Measurements from ENCODE around the gene EXOC2.
"Not testable (repeated sequence)": the region's sequence is repeated elsewhere in the genome, so short reads cannot be mapped to it uniquely, and the experiment has no call there.

Gene EXOC2

DNA sequence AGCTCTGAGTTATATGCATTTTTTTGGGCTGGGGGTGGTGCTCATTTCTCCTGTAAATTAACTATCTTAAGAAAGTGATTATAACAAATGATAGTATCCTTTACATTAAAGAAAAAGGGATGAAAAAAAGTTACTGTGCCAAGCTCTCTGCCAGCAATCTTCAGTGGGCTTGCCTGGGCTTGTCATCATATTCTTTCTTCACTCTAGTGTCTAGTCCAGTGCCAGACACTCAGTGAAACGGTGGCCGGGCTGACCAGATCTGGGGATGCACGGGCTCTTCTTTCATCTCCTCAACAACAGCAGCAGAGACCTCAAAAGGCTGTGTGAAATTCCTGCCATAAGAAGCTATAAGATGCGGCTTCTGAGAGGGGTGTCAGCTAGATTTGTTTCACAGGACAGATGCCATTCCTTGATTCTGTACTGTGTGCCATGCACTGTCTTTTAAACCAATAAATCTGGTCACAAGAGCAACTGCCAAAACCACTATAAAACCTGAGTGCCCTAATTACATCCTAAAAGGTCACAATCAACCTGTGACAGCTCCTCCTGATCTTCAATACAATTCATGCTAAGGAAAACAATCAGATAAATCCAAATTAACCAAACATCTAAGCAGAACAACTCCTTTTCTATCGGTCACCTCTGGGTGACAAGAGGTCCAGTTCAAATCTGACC, 12.1 kb downstream of the EXOC2 start:
- DNase-seq, result no peak

DNA sequence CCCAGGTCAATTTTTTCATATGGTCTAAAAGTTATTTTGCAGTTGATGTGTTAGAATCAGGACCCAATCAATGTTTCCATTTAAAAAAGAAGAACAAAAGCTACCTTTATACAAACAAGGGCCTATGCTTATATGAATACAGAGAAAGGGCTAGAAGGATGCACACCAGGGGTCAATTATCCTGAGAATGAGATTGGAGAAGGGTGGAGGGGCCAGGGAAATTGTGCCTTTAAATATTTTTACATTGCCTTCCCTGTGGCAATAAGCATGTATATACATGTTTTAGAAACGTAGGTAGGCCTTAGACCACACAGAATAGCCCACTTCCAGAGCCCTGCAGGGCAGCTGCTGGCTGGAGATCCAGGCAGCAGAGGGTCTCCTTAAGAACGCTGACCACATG, 12.7 kb downstream of the EXOC2 start:
- DNase-seq, result no peak

DNA sequence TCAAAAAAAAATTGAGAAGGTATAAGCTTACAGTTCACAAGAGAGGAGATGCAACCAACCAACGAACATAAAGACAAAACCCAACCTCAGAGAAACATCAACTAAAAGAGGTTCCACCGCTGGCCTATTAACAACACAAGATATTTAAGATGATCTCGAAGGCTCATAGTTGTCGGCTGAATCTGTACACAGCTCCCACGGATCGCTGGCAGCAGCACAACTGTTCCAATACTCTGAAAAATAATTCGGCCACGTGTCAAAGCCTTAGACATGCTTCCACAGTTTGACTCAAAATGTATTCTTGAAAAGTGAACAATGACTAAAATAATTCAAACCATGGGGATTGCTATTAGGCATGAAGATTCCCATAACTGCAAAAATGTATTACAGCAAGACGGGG, 13.7 kb downstream of the EXOC2 start:
- no peak for DNase-seq

DNA sequence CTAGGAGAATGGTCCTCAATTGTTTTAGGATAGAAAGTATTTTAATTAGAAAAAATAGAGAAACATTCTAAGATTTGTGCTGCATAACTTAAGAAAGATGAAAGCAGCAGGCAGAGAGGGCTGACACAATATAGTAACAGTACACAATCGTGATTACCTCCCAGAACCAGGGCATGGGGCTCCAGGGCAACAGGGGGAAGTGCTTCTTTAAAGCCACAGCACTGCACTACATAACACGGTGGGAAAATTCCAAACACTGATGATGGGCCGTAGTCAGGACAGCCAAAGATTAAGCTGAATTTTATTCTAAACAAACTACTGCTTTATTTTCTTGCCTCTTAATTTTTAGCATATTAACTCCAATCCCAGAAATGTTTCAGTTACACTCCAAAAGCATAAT, 14.4 kb downstream of the EXOC2 start:
- DNase-seq, result no peak

- no peak for DNase-seq
Observed at GRCh38 chr6:677919-678318, 15.0 kb downstream of the EXOC2 start.

GRCh38 chr6:674956-675355, 18.0 kb downstream of the EXOC2 start:
- no peak for DNase-seq

DNA sequence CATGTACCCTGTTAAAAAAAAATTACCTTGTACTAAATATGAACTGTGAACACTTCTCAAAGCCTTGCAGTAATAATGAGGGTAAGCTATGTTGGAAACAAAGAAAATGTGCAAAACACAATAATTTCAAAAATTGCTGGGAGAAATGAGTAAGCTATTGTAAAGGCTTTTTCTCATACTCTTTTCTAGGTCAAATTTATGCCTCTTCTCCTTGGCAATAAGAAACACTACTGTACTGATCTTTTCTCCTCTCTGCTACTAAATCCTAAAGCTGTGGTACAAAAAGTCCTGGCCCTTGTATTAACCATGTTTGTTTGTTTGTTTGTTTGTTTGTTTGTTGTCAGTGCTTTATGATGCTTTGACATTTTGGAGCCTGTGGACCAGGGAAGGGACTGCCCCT, 18.5 kb downstream of the EXOC2 start:
- no peak for DNase-seq

DNA sequence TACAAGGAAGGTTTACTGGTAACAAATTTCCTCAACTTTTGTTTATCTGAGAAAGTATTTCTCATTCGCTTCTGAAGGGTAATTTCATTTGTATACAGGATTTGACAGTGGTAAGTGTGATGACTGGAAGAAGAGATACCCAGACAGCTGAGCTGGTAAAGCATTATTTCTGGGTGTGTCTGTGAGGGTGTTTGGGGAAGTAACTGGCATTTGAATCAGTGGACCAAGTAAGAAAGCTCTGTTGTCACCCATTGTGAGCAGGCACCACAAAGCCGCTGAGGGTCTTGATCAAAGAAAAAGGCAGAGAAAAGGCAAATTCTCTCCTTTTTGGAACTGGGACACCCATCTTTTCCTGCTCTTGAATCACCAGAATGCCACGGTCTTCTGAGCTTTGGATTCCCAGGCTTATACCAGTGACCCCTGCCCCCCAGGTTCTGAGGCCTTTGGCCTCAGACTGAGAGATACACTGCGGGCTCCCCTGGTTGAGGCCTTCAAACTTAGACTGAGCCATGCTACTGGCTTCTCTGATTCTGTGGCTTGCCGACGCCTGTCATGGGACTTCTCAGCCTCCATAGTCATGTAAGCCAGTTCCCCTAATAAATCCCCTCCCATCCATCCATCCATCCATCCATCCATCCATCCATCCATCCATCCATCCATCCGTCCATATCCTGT, 25.5 kb downstream of the EXOC2 start:
- no peak for DNase-seq

DNA sequence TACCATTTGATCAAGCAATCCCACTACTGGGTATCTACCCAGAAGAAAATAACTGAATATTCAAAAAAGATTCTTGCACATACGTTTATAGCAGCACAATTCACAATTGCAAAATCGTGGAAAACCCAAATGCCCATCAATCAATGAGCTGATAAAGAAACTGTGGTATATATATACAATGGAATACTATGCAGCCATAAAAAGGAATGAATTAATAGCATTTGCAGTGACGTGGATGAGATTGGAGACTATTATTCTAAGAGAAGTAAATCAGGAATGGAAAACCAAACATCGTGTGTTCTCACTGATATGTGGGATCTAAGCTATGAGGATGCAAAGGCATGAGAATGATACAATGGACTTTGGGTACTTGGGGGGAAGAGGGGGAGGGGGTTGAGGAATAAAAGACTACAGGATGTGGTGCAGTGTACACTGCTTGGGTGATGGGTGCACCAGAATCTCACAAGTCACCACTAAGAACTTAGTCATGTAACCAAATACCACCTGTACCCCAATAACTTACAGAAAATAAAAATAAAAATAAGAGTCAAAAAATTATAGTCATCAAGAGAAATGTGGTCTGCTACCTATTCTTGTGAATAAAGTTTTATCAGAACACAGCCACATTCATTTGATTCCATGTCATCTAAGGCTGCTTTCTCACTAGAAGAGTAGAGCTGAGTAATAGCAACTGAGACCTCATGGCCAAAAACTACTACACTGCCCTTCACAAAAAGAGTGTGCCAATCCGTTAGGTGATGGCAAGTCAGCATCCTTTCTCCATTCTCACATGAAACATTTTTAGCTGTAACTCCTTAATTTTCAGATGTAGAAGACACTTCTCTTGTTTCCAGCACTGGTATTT, 27.3 kb downstream of the EXOC2 start:
- no peak for DNase-seq

DNA sequence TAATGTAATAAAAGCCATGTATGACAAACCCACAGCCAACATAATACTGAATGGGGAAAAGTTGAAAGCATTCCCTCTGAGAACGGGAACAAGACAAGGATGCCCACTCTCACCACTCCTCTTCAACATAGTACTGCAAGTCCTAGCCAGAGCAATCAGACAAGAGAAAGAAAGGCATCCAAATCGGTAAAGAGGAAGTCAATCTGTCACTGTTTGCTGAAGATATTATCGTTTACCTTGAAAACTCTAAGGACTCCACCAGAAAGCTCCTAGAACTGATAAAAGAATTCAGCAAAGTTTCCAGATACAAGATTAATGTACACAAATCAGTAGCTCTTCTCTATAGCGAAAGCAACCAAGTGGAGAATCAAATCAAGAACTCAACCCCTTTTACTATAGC, 29.2 kb downstream of the EXOC2 start:
- not testable (repeated sequence) for DNase-seq

DNA sequence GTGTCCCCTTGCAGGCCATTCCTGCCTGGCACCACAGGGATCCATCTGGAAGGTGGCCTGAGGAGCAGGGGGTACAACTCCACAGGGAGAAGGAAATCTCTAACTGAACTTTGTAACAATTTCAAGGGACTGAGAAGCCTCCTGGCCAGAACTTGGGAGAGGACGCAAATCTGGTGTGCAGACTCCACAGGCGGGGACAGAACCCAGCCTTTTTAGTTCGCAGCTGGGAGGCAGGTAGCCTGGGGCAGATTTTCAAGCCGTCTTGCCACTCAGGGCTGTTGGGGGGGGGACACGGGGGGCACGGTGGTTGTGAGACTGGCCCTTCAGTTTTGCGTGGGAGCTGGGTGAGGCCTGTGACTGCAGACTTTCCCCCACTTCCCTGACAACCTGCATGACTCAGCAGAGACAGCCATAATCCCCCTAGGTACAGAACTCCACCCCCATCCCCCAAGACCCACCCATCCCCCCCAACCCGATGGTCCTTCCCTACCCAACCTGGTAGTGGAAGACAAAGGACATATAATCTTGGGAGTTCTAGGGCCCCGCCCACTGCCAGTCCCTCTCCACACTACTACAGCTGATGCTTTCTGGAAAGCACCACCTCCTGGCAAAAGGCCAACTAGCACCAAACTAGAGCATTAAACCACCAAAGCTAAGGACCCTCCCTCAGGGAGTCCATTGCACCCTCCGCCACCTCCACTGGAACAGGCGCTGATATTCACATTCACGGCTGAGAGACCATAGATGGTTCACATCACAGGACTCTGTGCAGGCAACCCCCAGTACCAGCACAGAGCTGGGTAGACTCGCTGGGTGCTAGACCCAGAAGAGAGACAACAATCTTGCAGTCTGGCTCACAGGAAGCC, 33.0 kb downstream of the EXOC2 start:
- DNase-seq, result no peak

DNA sequence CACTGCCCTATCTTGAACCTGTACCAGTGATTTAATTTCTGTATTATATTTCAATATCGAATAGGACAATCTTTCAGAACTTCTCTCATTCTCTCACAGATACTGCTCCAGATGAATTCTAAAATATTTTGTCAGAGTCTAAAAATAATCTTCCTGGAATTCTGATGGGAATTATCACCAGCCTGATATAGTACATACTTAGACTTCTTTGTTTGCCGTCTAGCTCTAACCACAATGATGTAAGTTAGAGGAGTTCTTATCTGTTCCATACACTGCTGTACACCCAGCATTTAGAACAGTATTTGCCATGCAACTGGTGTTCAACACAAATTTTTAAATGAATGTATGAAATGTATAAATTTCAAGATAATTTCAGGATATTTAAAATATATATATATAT, 34.7 kb downstream of the EXOC2 start:
- peak; percentile 83 for DNase-seq

- DNase-seq, result no peak
Observed at GRCh38 chr6:657743-658142, 35.2 kb downstream of the EXOC2 start.

DNA sequence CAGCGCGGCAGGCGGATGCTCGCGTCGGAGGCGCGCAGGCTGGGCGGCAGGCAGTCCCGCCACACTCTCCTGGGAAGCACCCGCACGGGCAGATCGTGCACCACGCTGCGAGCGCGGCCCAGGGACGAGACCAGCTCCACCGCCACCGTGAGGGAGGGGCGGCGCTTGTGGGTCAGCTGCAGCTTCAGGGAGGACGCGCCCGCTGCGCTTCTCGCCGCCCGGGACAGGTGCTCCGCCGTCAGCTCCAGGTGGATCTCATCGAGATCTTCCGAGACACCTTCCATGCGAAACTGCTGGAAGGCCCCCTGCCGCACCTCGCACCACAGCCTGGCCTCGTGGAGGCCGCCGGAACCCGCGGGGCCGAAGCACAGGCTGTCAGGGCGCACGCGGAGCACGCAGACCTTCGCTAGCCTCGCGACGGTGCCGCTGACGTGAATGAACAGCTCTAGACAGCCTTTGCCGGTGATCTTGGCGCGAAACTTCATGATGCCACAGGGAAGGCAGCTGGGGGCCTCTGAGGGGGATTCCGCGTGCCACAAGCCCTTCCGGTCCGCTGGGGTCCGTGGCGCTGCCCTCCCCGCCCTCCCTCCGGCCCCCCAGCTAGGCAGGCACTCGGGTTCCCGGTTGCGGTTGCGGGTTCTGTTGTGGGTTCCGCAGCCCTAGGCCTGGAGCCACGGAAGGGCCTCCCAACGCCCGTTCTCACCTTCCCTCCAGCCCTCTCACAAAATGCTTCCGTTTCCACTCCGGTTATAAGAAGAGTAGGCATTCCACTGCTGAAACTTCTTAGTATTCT, 36.3 kb downstream of the EXOC2 start, which contains the start of gene HUS1B:
Gene HUS1B, minus strand, starts transcription at position 641 of the 793 bp plus-strand sequence. Its CDS starts 156 bp downstream, at position 485.
- no peak for DNase-seq

GRCh38 chr6:654136-654535, 38.8 kb downstream of the EXOC2 start:
- DNase-seq, result no peak

GRCh38 chr6:652865-653264, 40.1 kb downstream of the EXOC2 start:
- DNase-seq, result no peak

- DNase-seq, result no peak
Observed at GRCh38 chr6:650098-650497, 42.8 kb downstream of the EXOC2 start.

- no peak for DNase-seq
Observed at GRCh38 chr6:642805-643204, 50.1 kb downstream of the EXOC2 start.

DNA sequence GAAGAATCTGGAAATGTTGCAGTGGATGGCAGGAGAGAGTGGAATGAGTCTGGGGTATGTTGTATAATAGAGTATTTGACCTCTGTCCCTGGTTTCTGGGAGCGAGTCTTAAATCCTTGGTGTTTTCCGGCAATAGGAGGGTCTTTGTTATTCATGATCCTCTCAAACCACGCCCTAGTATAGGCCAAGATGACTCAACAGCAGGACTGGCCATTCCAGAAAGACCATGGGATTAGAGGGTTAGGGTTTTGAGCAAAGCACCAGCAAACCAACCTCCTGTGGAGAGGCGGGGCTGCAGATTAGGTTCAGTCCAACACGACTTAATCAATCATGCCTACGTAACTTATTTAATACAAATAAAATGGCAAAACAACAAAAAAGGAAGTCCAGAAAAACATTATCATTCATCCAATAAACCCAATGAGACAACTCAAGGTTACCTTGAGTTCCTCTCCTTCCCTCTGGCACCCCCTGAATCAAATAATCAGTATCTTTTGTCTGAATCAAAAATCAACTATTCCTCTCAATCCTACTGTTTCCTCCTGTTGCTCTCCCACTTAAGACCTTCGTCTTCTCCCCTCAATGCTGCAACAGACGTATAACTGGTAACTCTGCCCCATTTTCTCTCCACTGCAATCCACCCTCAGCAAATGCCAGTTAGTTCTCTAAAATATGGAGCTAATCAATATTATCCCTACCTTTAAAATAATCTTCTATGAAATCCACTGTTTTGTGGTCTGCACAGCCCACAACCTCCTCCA, 51.5 kb downstream of the EXOC2 start:
- no peak for DNase-seq

DNA sequence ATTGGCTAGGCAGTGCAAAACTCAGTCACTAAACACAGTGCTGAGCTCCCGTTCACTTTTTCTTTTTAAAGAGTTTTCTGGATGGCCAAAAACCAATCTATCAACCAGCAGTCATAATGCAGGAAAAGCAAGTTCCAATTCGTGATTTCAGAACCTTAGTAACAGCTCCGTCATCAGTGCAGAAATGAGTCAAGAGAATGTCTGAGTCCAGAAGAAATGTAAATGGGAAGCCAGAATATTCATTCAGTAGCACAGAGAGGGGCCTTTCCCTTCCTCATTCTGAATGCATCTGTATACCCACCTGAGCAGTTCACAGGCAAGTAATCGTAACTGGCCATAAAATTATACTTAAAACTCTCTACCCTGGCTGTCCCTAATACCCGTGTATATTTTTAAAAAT, 56.5 kb downstream of the EXOC2 start:
- no peak for DNase-seq

GRCh38 chr6:635233-635632, 57.7 kb downstream of the EXOC2 start:
- no peak for DNase-seq
